NCI-H510A (cell line): ENCODE data around the gene CADM4.
A peak's percentile ranks its signal among the peaks of the same experiment; 100 is the strongest.

Source experiments
- DNase-seq: peaks from one replicate; lab custom pipeline; 2025; lab: John Stamatoyannopoulos, UW

Gene CADM4

GRCh38 chr19:43582495-43582894, 57.2 kb downstream of the CADM4 start:
- no peak for DNase-seq

- DNase-seq, result no peak
Observed at GRCh38 chr19:43581467-43581866, 58.2 kb downstream of the CADM4 start.

GRCh38 chr19:43578787-43579186, 60.9 kb downstream of the CADM4 start:
- no peak for DNase-seq

- no peak for DNase-seq
Observed at GRCh38 chr19:43575955-43576878, 63.4 kb downstream of the CADM4 start.

GRCh38 chr19:43575156-43575950, 64.3 kb downstream of the CADM4 start, which contains the start of the genes PINLYP and XRCC1:
Gene PINLYP (plus strand): TSS chr19:43575801. CDS start chr19:43577192, 1,391 bp downstream.
Gene XRCC1 (minus strand): TSS chr19:43575527. CDS start chr19:43575458, 69 bp downstream.
- DNase-seq, result peak; percentile 96

- DNase-seq, result no peak
Observed at GRCh38 chr19:43574424-43575155, 65.1 kb downstream of the CADM4 start.
